ENCODE data around the gene HPCAL4.
A peak's percentile ranks its signal among the peaks of the same experiment; 100 is the strongest.

HPCAL4 gene

GRCh38 chr1:39646232-39647081 lies 44.8 kb downstream of the HPCAL4 start:
- no peak for DNase-seq

GRCh38 chr1:39645411-39646043 lies 45.7 kb downstream of the HPCAL4 start:
- no peak for DNase-seq

GRCh38 chr1:39643705-39644104 lies 47.5 kb downstream of the HPCAL4 start:
- no peak for DNase-seq

- DNase-seq = no peak
These were observed 48.4 kb downstream of the HPCAL4 start for GRCh38 chr1:39642796-39643195.

GRCh38 chr1:39640861-39641260 lies 50.4 kb downstream of the HPCAL4 start:
- DNase-seq = no peak

GRCh38 chr1:39639305-39640130 lies 51.7 kb downstream of the HPCAL4 start, which contains the start of gene HEYL:
Gene HEYL, minus strand, starts transcription at chr1:39639643. Its CDS starts 18 bp downstream, at chr1:39639625.
- DNase-seq = peak; percentile 72

- DNase-seq = no peak
These were observed 52.3 kb downstream of the HPCAL4 start for GRCh38 chr1:39638965-39639304.

GRCh38 chr1:39637361-39637760 lies 53.9 kb downstream of the HPCAL4 start:
- DNase-seq = no peak

GRCh38 chr1:39635871-39636210 lies 55.4 kb downstream of the HPCAL4 start:
- DNase-seq = no peak

GRCh38 chr1:39635205-39635870 lies 55.9 kb downstream of the HPCAL4 start:
- DNase-seq = no peak

- no peak for DNase-seq
These were observed 57.8 kb downstream of the HPCAL4 start for GRCh38 chr1:39633422-39633821.

- no peak for DNase-seq
These were observed 58.4 kb downstream of the HPCAL4 start for GRCh38 chr1:39632682-39633417.

- no peak for DNase-seq
These were observed 58.9 kb downstream of the HPCAL4 start for GRCh38 chr1:39632323-39632681.

- DNase-seq = no peak
These were observed 59.6 kb downstream of the HPCAL4 start for GRCh38 chr1:39631361-39632322.

GRCh38 chr1:39628807-39629350 lies 62.4 kb downstream of the HPCAL4 start:
- no peak for DNase-seq

Data from activated T-cell treated with anti-CD3 and anti-CD28 coated beads for 4 hours (primary cell).